ENCODE results near the gene ANXA7.

Gene ANXA7

DNA sequence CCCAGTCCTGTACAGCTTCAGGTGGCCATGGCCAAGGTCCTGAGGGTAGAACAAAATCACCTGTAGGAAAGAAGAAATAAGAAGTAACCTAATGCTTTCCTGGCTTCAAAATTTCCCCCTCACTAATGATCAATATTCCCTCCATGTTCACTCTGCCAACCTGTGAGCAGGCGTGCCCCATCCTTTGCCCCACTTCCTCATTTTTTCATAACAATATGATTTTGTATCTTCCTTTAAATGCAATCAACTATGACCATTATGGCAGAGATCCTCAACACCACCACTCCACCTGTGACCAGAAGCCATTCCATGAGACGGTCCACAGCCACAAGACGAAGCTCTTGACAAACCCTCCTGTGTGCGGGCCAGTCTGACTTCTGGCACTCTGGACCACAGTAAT is 12.5 kb upstream of the ANXA7 start:
- H3K4me3 ChIP-seq (ENCODE audit: low read depth, low read length): no peak overlapping the region
- TF ChIP-seq, protein P1, sequence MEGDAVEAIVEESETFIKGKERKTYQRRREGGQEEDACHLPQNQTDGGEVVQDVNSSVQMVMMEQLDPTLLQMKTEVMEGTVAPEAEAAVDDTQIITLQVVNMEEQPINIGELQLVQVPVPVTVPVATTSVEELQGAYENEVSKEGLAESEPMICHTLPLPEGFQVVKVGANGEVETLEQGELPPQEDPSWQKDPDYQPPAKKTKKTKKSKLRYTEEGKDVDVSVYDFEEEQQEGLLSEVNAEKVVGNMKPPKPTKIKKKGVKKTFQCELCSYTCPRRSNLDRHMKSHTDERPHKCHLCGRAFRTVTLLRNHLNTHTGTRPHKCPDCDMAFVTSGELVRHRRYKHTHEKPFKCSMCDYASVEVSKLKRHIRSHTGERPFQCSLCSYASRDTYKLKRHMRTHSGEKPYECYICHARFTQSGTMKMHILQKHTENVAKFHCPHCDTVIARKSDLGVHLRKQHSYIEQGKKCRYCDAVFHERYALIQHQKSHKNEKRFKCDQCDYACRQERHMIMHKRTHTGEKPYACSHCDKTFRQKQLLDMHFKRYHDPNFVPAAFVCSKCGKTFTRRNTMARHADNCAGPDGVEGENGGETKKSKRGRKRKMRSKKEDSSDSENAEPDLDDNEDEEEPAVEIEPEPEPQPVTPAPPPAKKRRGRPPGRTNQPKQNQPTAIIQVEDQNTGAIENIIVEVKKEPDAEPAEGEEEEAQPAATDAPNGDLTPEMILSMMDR (IDR thresholded peaks at IDR 0.05; ENCODE audit: borderline replicate concordance, insufficient read depth, low read depth, low read length): no peak

DNA sequence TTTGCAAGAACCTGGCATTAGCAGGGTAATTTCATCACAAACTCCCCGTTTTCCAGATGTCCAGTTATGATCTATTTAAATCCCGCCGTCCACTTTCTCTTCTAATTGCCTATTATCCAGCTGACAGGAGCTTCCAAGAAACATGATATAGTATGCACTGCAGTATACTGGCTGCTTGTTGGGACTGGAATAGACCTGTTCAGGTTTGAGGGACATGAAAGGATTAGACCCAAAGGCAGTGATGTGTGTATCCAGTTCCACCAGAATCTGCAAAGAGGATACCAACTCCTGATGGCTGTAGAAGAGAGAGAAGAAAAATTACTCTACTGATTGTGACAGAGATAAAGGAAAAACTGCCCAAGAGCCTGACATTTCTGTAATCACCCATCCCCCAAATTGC is 10.6 kb upstream of the ANXA7 start:
- H3K4me3 ChIP-seq (ENCODE audit: low read depth, low read length): no peak overlapping the region
- TF ChIP-seq, protein P1 (IDR thresholded peaks at IDR 0.05; ENCODE audit: borderline replicate concordance, insufficient read depth, low read depth, low read length): no peak

DNA sequence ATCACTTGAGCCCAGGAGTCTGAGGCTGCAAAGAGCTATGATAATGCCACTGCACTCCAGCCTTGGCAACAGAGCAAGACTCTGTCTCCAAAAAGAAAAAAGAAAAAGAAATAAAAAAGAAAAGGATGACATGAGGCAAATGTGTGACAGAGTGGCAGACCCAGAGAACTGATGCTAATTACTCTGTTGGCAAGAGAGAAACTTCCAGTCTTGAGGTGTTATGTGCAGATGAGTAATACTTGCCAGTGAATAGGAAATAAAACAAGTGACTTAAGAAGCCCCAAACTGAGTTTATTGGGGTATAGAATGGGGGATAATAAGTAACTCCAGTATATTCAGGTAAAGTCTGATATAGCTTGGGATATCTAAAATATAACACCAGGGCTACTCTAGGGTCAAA is 9.5 kb upstream of the ANXA7 start:
- TF ChIP-seq, protein P1 (IDR thresholded peaks at IDR 0.05; ENCODE audit: borderline replicate concordance, insufficient read depth, low read depth, low read length): no peak
- no peak overlapping the region for H3K4me3 ChIP-seq (ENCODE audit: low read depth, low read length)

DNA sequence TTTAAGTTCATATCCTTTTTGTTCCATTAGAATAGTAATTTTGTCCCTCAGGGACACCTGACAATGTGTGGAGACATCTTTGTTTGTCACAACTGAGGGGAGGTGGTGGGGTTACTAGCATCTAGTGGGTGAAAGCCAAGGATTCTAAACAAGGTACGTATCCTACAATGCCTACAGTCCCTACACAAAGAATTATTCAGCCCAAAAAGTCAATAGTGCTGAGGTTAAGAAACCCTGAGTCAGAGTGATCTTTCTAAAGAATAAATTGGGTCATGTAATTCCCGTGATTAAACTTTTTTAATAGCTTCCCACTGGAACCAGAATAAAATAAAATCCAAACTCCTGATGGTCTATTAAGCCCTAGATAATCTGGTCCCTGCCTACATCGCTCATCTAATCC is 2.7 kb upstream of the ANXA7 start:
- TF ChIP-seq, protein P1 (IDR thresholded peaks at IDR 0.05; ENCODE audit: borderline replicate concordance, insufficient read depth, low read depth, low read length): no peak

DNA sequence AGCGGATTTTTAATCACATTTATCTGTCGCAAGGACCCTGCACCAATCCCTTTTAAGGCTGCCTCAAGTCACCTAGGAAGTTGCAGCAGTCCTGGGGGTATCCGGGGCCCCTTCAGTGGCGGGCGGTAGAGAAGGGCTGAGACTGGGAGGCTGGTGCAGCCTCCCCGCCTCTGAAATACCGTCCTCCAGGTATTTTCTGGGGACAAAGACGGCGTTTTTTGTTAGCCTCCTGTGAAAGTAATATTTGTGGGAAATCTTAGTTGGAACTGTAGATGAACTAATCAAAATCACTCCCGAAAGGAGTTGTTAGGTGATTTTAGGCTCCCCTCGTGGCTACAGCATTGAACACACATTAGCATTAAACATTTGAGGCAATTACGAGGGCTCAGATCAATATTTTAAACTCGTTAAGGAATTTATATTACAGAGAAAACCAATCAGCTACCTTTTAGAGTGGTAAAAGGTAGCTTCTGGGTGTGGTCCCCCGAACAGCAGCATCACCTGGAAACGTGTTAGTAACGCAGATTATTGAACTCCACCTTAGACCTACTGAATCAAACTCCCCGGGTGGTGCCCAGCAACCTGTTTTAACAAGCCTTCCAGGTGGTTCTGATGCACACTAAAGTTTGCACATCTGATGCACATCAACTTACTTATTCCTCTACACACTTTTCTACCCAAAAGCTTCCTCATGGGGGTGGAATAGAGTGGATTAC is 530 bp upstream of the ANXA7 start:
- peak overlapping the region; percentile 77 for H3K4me3 ChIP-seq (ENCODE audit: low read depth, low read length)
- TF ChIP-seq, protein P1 (IDR thresholded peaks at IDR 0.05; ENCODE audit: borderline replicate concordance, insufficient read depth, low read depth, low read length): no peak

More for the DNA sequence above, 2.7 kb upstream of the ANXA7 start:
- H3K4me3 ChIP-seq (ENCODE audit: low read depth, low read length): no peak overlapping the region

DNA sequence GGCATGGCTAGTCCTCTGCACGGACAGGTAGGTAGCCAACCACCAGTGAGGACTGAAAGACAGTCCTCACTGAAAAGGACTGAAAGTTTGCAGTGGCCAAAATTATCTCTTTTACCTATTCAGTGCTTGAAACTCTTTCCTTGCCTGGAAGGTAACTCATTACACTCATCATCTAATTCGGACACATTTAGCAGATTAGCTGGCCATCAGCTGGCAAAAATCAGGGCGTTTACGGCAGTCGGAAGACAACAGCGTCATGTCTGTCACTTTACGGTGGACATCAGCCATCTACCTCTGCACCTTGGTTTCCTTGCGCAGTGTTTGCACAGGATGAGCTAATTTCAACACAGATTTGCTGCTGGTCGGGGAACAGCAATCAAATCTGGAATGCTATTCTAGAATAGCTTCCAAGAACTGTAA is 740 bp downstream of the ANXA7 start:
- peak overlapping the region; percentile 77 for H3K4me3 ChIP-seq (ENCODE audit: low read depth, low read length)
- TF ChIP-seq, protein P1 (IDR thresholded peaks at IDR 0.05; ENCODE audit: borderline replicate concordance, insufficient read depth, low read depth, low read length): no peak

DNA sequence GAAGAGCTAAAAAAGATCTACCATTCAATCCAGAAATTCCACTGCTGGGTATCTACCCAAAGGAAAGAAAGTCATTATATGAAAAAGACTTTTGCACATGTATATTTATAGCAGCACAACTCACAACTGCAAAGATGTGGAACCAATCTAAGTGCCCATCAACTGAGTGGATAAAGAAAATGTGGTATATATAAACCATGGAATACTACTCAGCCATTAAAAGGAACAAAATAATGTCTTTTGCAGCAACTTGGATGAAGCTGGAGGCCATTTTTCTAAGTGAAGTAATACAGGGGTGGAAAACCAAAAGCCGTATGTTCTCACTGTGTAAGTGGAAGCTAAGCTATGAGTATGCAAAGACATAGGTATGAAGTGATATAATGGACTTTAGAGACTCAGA is 3.0 kb downstream of the ANXA7 start:
- TF ChIP-seq, protein P1 (IDR thresholded peaks at IDR 0.05; ENCODE audit: borderline replicate concordance, insufficient read depth, low read depth, low read length): no peak
- no peak overlapping the region for H3K4me3 ChIP-seq (ENCODE audit: low read depth, low read length)

All from GM12875 (cell line).